HG02943 (cell line): Measurements from ENCODE around the gene ILRUN.
"Not testable (repeated sequence)": the region's sequence is repeated elsewhere in the genome, so short reads cannot be mapped to it uniquely, and the experiment has no call there.

Experiments
- ATAC-seq: cut with Tn5 transposase; IDR thresholded peaks from one replicate; pipeline ENCODE4 v1.9.1; 2021; ENCODE audit warnings: mild to moderate bottlenecking, low read depth, moderate library complexity; ENCODE audit not compliant: unreplicated experiment

Gene ILRUN

GRCh38 chr6:34696739-34697543 is at the start of gene ILRUN:
Gene ILRUN, minus strand, starts transcription at chr6:34696767. Its CDS starts 164 bp downstream, at chr6:34696603.
- peak; percentile 71 for ATAC-seq

GRCh38 chr6:34745277-34746103 is 48.9 kb upstream of the ILRUN start:
- ATAC-seq: no peak

GRCh38 chr6:34744294-34744647 is 47.7 kb upstream of the ILRUN start:
- ATAC-seq: not testable (repeated sequence)

- no peak for ATAC-seq
Measured at GRCh38 chr6:34743625-34744293, 47.2 kb upstream of the ILRUN start.

GRCh38 chr6:34742094-34742493 is 45.5 kb upstream of the ILRUN start:
- ATAC-seq: no peak

- ATAC-seq: no peak
Measured at GRCh38 chr6:34736823-34737222, 40.3 kb upstream of the ILRUN start.

DNA sequence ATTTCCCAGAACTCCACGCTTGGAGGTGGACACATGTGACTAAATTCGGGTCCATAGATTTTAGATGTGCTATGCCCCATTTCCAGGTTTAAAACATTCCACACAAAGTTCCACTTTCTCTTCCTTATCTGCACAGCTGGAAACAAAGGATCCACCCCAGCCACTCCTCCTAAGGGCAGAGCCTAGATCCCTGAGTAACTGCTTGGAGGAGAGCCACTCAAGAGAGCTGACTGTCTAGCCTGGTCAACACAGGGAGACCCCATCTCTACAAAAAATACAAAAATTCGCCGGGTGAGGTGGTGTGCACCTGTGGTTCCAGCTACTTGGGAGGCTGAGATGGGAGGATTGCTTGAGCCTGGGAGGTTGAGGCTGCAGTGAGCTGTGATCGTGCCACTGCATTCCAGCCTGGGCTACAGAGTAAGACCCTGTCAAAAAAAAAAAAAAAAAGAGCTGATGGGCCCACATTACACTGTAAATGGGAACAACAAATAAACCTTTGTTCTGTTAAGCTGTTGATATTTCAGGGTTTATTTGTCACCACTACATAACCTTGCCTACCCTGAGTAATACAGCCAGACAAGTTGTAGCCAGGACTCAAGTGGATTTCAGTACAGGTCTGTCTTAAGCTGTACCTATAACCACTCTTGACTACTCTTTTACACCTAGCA is 35.0 kb upstream of the ILRUN start:
- no peak for ATAC-seq

GRCh38 chr6:34729631-34730470 is 33.3 kb upstream of the ILRUN start:
- ATAC-seq: no peak

DNA sequence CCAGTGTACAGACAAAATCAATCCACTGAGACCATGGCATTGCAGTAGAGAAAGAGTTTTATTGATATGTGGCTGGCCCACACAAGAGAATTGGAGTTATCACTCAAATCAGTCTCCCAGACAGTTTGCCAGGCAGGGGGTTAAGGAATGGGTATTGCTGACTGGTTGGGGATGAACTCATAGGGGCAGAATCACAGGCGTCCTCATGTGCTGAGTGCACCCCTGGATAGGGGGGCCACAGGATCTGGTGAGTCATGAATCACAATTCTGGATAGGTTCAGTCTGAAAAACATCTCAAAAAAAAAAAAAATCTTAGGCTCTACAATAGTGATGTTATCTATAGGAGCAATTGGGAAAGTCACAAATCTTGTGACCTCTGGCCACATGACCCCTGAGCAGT is 29.5 kb upstream of the ILRUN start:
- ATAC-seq: no peak

DNA sequence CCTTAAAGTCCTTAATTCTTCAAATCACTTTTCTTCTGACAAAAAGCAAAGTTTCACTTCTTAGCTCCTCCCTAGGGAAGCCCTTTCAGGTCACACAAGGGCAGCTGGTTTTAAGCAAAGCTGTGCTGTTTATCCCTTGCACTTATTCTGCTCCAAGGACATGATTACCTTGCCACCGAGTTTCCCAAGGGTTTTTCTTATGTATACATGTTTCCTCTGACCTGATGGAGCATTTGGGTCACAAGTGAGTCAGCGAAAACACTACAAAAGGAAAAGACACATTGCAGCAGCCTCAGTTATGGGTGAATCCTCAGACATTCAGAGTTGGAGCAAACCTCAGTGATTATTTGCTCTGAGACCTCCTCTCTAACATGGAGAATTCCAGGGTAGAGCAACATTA is 26.6 kb upstream of the ILRUN start:
- ATAC-seq: no peak

GRCh38 chr6:34722451-34722850 is 25.9 kb upstream of the ILRUN start:
- ATAC-seq: no peak

GRCh38 chr6:34720160-34720559 is 23.6 kb upstream of the ILRUN start:
- ATAC-seq: not testable (repeated sequence)

GRCh38 chr6:34719646-34720045 is 23.1 kb upstream of the ILRUN start:
- ATAC-seq: not testable (repeated sequence)

DNA sequence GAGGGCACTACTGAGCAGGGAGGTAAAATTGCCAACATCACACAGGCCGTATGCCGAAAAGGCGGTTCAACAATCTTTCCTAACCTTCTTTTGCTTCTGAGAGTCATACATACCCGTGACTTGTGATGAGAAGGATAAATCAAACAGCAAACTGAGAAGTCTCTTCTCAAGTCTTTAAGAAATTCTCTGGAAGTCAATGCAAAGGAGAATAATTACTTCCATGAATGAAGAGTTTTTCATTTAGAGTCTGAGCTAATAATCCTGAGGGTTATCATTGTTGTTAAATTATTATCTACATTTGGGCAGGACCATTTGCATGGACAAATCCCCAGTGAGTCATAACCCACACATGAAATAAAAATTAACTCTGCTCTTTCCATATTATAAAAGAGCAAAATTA is 22.4 kb upstream of the ILRUN start:
- no peak for ATAC-seq

GRCh38 chr6:34717466-34717865 is 20.9 kb upstream of the ILRUN start:
- no peak for ATAC-seq

- ATAC-seq: no peak
Measured at GRCh38 chr6:34714663-34715062, 18.1 kb upstream of the ILRUN start.

DNA sequence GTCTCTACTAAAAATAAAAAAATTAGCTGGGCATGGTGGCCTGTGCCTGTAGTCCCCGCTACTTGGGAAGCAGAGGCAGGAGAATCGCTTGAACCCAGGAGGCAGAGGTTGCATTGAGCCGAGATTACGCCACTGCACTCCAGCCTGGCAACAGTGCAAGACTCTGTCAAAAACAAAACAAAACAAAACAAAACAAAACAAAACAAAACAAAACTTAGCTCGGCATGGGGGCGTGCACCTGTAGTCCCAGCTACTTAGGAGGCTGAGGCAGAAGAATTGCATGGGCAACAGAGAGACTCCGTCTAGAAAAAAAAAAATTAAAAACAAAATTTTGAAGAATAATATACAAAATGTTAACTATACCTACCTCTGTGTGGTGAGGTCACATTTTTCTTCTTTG is 16.3 kb upstream of the ILRUN start:
- not testable (repeated sequence) for ATAC-seq

DNA sequence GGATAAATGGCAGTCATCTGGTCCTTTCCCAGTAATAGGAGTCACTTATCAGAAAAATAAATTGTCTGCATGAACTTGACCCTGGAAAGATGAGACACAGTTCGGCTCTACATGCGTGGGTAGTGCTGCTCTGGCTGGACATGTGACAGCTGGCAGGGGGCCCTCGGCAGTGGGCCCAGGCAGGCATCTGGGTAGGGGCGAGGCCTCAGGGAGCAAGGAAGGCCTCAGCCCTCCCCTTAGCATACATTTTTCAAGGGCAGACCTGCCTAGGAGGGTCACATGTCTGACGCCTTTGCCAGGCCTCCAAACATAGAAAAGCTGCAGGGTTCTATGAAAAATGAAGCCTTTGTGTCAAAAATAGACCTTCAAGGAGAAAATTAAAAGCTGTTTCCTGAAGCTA is 12.8 kb upstream of the ILRUN start:
- no peak for ATAC-seq

DNA sequence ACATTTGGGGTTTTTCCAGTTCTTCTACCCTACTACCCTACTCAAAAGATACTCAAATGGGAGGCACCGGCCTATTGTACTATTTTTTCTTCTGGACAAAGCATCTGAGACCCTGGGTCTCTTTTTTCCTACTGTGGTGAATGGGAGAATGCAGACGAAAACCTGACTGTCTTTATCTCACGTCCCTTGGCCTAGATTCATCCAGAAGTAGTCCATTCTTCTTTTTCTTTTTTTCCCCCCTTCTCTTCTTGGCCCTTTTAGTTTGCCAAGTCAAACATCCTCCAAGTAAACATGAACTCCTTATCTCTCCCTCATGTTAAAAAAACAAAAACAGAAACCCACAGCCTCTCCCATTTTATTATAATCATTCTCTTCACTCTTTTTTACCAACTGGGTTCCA is 8.7 kb upstream of the ILRUN start:
- ATAC-seq: no peak

DNA sequence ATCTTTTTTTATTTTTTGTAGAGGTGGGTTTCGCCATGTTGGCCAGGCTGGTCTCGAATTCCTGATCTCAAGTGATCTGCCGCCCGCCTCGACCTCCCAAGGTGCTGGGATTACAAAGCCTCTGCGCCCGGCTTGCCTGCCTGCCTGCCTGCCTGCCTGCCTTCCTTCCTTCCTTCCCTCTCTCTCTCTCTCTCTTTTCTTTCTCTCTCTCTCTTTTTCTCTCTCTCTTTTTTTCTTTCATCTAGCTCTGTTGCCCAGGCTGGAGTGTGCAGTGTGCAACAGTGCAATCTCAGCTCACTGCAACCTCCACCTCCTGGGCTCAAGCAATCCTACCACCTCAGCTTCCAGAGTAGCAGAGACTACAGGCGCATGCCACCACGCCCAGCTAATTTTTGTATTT is 4.6 kb upstream of the ILRUN start:
- no peak for ATAC-seq
